Measurements from ENCODE around the gene BRINP2. TPM values are rescaled to one million over a fixed set of nuclear protein-coding genes. Genes with fewer than 3 reads are reported as not detected.

Gene BRINP2
- total and polyA plus RNA-seq, 4 donors, result 0.05 to 0.75 (median 0.36) TPM

GRCh38 chr1:177165069-177165439, 5.7 kb upstream of the BRINP2 start:
- Histone ChIP-seq H3K4me1 (ENCODE audit: control insufficient read depth in 4 of 4, insufficient read depth in 4 of 4, low read length in 3 of 4) (no peaks in the 10 kb centered on the region), H3K4me3 (ENCODE audit: low read depth in 1 of 3, low read length in 3 of 3) (no peak overlapping the region), H3K27me3 (ENCODE audit: control insufficient read depth in 4 of 4, insufficient read depth in 4 of 4, low read length in 3 of 4) (peaks cover 0 to 5% (median 0%) of the 10 kb centered on the region in 4 donors), H3K27ac (ENCODE audit: low read depth in 1 of 2, low read length in 2 of 2) (no peak overlapping the region), H3K9ac (ENCODE audit: low read depth in 1 of 2, low read length in 2 of 2) (no peak overlapping the region), H3K36me3 (ENCODE audit: control insufficient read depth in 4 of 4, insufficient read depth in 3 of 4, low read depth in 1 of 4, low read length in 3 of 4) (no peaks in the 10 kb centered on the region), H3K9me3 (ENCODE audit: control insufficient read depth in 4 of 4, low read length in 3 of 4) (no peaks in the 10 kb centered on the region)
- DNase-seq (ENCODE audit: low spot score), result no peak
- no peak for TF ChIP-seq REST (IDR thresholded peaks at IDR 0.05)
- no peak for TF ChIP-seq YY1 (IDR thresholded peaks at IDR 0.05)
- no peak for TF ChIP-seq CTCF (IDR thresholded peaks at IDR 0.05; ENCODE audit: low read depth, low read length, missing input control)
- TF ChIP-seq RXRA (IDR thresholded peaks at IDR 0.05), result no peak
- TF ChIP-seq SP1 (IDR thresholded peaks at IDR 0.05), result no peak
- no peak for TF ChIP-seq FOXA2 (IDR thresholded peaks at IDR 0.05)
- no peak for TF ChIP-seq ZBTB33 (IDR thresholded peaks at IDR 0.05)
- no peak for TF ChIP-seq FOXA1 (IDR thresholded peaks at IDR 0.05)
- TF ChIP-seq EGR1 (IDR thresholded peaks at IDR 0.05; ENCODE audit: low read depth in 2 of 2), result no peak
- TF ChIP-seq ATF3 (IDR thresholded peaks at IDR 0.05), result no peak
- TF ChIP-seq MAX (IDR thresholded peaks at IDR 0.05), result no peak
- no peak for TF ChIP-seq HNF4G (IDR thresholded peaks at IDR 0.05)
- TF ChIP-seq TAF1 (conservative IDR thresholded peaks at IDR 0.05), result no peak
- TF ChIP-seq JUND (IDR thresholded peaks at IDR 0.05), result no peak
- 5% methylated on average over 9 of the region's 9 CpGs for WGBS

- TF ChIP-seq SP1 (IDR thresholded peaks at IDR 0.05) (no peak), EGR1 (IDR thresholded peaks at IDR 0.05; ENCODE audit: low read depth in 2 of 2) (no peak), FOXA1 (IDR thresholded peaks at IDR 0.05) (no peak), NR2F2 (IDR thresholded peaks at IDR 0.05) (no peak), HNF4A (conservative IDR thresholded peaks at IDR 0.05) (no peak), JUND (IDR thresholded peaks at IDR 0.05) (no peak), FOXA2 (IDR thresholded peaks at IDR 0.05) (no peak), REST (IDR thresholded peaks at IDR 0.05) (no peak), HNF4G (IDR thresholded peaks at IDR 0.05) (no peak), MAX (IDR thresholded peaks at IDR 0.05) (no peak), GABPA (IDR thresholded peaks at IDR 0.05 in 1 of 2, conservative IDR thresholded peaks at IDR 0.05 in 1 of 2) (no peak)
- no peaks in the 10 kb centered on the region for H3K36me3 ChIP-seq (ENCODE audit: control insufficient read depth in 4 of 4, insufficient read depth in 3 of 4, low read depth in 1 of 4, low read length in 3 of 4)
- DNase-seq (ENCODE audit: low spot score), result no peak
- peaks cover 0 to 6% (median 3%) of the 10 kb centered on the region in 4 donors for H3K4me1 ChIP-seq (ENCODE audit: control insufficient read depth in 4 of 4, insufficient read depth in 4 of 4, low read length in 3 of 4)
- no peak overlapping the region for H3K4me3 ChIP-seq (ENCODE audit: low read depth in 1 of 3, low read length in 3 of 3)
- WGBS, result 14% methylated on average over 8 of the region's 8 CpGs
- H3K27ac ChIP-seq (ENCODE audit: low read depth in 1 of 2, low read length in 2 of 2), result no peak overlapping the region
- H3K27me3 ChIP-seq (ENCODE audit: control insufficient read depth in 4 of 4, insufficient read depth in 4 of 4, low read length in 3 of 4), result peaks cover 2 to 11% (median 6%) of the 10 kb centered on the region in 4 donors
- no peak overlapping the region for H3K9ac ChIP-seq (ENCODE audit: low read depth in 1 of 2, low read length in 2 of 2)
- H3K9me3 ChIP-seq (ENCODE audit: control insufficient read depth in 4 of 4, low read length in 3 of 4), result peaks cover 0 to 2% (median 0%) of the 10 kb centered on the region in 4 donors
These were observed 872 bp downstream of the BRINP2 start for GRCh38 chr1:177171536-177172123.
